HG02623 (cell line): Measurements from ENCODE around the gene FAM241A.

Experiments used
- ATAC-seq: cut with Tn5 transposase; IDR thresholded peaks from one replicate; pipeline ENCODE4 v1.9.1; 2021; ENCODE audit warnings: moderate library complexity; ENCODE audit not compliant: unreplicated experiment

Gene FAM241A

DNA sequence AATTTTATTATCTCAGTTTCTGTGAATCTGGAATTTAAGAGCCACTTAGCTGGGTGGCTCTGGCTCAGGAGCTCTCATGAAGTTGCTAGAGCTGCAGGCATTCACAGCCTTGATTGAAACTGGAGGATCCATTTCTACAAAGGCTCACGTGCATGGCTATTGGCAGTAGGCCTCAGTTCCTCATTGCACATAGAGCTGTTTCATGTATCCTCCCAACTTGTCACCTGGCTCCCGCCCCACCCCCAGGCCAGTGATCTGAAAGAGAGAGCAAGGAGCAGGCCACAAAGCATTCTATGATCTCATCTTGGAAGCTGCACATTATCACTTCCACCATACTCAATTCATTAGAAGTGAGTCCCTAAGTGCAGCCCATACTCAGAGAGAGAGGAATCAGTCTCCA lies 67.8 kb downstream of the FAM241A start:
- ATAC-seq, result peak; percentile 51

GRCh38 chr4:112213856-112214255 lies 68.6 kb downstream of the FAM241A start:
- no peak for ATAC-seq

GRCh38 chr4:112214390-112215264 lies 69.4 kb downstream of the FAM241A start:
- no peak for ATAC-seq

GRCh38 chr4:112219826-112220366 lies 74.6 kb downstream of the FAM241A start:
- ATAC-seq, result no peak

- no peak for ATAC-seq
These were observed 77.1 kb downstream of the FAM241A start for GRCh38 chr4:112222219-112222955.

GRCh38 chr4:112225157-112225556 lies 79.9 kb downstream of the FAM241A start:
- no peak for ATAC-seq

DNA sequence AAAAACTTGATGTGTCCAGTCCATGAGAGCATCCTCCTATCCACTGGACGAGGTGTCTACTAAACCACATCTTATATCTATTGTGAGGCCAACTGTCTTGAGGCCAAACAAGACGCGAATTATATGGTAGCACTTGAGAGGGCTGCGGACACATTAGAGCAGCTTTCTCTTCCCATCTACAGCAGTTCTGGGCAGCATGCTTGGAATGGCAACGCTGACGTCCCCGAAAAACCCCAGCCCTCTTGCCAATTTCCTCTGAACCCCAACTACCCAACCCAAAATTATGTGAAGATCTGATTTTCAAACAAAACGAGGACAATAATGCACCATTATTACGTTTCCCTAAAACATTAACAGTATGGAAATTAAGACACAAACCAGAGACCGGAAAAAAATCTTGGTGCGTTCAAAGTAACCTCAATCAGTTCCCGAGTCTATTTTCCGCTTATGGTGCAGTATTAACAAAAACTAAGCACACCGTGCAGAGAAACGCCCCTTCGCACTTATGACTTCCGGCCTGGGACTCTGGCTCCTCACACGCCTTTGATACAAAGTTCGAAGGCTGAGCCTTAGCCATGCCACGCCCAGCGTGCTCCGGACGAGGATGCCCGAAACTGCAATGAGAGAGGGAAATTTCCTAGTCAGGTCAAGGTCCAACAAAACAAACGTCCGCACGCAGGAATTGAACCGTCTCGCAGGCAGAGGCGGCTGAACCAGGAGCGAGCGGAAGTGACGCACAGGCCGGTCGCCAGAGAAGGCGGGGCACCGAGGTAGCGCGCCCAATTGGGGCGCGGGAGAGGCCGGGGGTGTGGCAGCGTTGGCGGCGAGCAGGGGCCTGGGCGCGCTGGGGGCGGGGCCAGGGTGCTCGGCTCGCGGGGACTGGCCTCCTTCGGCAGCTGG lies 85.9 kb downstream of the FAM241A start:
- ATAC-seq, result peak; percentile 80

GRCh38 chr4:112231779-112232713 lies 86.8 kb downstream of the FAM241A start, which contains the start of gene AP1AR:
AP1AR (plus strand) TSS chr4:112231787; CDS start chr4:112232092, 305 bp downstream.
- peak; percentile 56 for ATAC-seq

DNA sequence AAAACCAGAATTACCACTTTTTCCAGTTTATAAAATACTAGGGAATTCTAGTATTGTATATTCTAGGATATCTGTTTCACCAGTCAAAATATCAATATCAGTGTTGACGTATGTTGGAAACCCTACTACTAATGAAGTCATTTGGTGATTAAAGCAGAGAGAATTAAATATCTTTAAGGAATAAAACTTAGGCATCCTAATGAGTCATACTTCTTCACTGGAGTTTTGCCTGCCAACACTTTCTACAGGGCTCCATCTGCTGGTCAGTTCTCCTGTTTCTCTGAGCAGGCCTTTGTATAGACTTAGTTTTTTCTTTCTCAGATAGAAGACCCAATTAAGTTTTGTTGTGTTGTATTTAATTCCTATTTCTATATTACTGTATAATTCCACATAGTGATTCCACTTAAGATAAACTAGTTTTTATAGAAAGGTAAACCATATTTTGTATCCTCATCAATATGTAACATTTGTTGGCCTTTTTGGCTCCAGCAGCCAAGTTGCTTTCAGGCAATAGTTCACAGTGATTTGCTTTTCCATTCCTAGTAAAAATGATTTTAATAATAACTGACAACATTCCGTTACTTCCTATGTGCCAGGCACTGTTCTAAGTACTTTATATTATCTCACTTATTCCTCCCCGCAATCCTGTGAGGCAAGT lies 89.8 kb downstream of the FAM241A start:
- ATAC-seq, result no peak

- no peak for ATAC-seq
These were observed 90.8 kb downstream of the FAM241A start for GRCh38 chr4:112236040-112236439.

DNA sequence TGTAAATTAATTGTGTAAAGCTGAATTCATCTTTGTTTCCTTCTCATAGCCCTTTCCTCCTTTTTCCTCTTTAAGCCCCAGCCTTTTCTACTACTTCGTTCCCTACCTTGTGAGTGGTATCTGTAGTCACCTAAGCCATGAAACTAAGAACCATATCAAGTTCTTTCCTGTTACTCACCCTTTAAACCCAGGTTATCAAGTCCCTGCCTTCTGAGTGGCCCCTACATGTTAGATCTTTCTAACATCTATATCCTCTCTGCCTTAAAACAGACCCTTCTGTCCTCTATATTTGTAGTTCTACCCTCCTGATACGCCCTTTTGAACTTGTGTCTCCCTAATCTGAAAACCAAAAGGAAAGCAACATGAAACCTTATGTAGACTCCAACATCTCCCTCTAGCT lies 93.6 kb downstream of the FAM241A start:
- ATAC-seq, result no peak
